IPS DF 6.9 (cell line): ENCODE measurements around the gene ESPL1.

ENCODE experiments used
- DNase-seq: peaks from one replicate; pipeline ENCODE4 v3.0.0-alpha.2; 2013; ENCODE audit warnings: low read depth, low spot score
- H3K27ac ChIP-seq: one replicate; pipeline ENCODE4 v1.5.1; 2013; ENCODE audit warnings: low read length, control low read depth
- H3K27me3 ChIP-seq: 2 replicates; pipeline ENCODE4 v1.6.1; 2013; ENCODE audit warnings: mild to moderate bottlenecking, low read length; ENCODE audit not compliant: control insufficient read depth, insufficient read depth
- H3K36me3 ChIP-seq: 2 replicates; pipeline ENCODE4 v1.6.1; 2013; ENCODE audit warnings: low read length; ENCODE audit not compliant: control insufficient read depth, insufficient read depth
- H3K4me1 ChIP-seq: 2 replicates; pipeline ENCODE4 v1.6.1; 2013; ENCODE audit warnings: low read length; ENCODE audit not compliant: control insufficient read depth, insufficient read depth
- H3K4me3 ChIP-seq: 2 replicates; pipeline ENCODE4 v1.5.1; 2013; ENCODE audit warnings: mild to moderate bottlenecking, low read length
- H3K9me3 ChIP-seq: 2 replicates; pipeline ENCODE4 v1.6.1; 2013; ENCODE audit warnings: low read length, inconsistent platforms; ENCODE audit not compliant: control insufficient read depth, insufficient read depth
- WGBS: extraction: QIAGEN DNeasy Blood & Tissue Kit; methylation state at CpG from one replicate; pipeline ENCODE4 v1.1.7; 2013; ENCODE audit warnings: mixed read lengths, missing lambda C conversion rate; ENCODE audit not compliant: insufficient read length, insufficient coverage; 5-methylcytosine and 5-hydroxymethylcytosine counted together

Gene ESPL1

GRCh38 chr12:53267999-53268629, at the start of gene ESPL1:
TSS of gene ESPL1 (plus strand) at chr12:53268299. CDS start at chr12:53268767, 468 bp downstream.
- Histone ChIP-seq H3K27ac (no peak within 1 kb of the TSS), H3K36me3 (peaks cover 11% of the 10 kb centered on the region; the same call in 1 of the 2 replicates), H3K27me3 (no peaks in the 10 kb centered on the region), H3K4me3 (peak within 1 kb of the TSS; percentile 98), H3K4me1 (no peaks in the 10 kb centered on the region; the same call in 1 of the 2 replicates), H3K9me3 (no peaks in the 10 kb centered on the region)
- no CpG with 5 or more reads among the region's 58 CpGs for WGBS
- DNase-seq, result peak; percentile 80

DNA sequence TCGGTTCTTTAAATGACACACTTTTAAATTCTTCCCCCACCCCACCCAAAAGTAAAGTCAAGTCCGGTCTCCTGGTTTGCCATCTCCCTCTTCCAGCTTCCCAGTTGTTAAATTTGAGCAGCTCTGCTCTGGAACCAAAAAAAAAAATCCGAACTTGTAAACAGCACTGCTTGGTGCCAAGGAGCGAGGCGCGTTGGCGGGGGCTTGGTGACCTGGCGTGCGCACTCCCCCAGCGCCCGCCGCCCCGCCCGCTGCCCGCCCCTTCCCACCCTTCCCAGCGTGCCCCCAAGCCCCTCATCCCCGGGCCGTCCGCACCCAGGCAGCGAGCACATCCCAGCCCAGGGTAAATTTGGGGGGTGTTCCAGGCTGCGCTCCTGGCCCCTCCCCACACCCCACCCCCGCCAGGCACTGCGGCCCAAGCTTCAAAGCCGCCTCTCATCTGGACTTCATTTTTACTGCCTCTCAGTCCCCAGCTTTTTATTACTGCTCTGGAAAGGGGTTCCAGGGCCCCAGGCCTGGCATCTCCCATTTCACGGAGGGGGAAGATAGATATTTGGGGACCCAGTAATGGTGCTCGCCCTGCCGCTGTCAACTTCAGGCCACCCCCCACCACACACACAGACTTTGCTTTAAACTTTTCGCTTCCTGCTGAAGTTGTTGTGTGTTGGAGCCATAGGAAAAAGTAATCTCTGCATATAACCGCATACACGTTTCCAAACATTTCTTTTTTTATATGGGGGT, 49.4 kb upstream of the ESPL1 start:
- Histone ChIP-seq H3K9me3 (no peaks in the 10 kb centered on the region), H3K4me1 (peaks cover 38% of the 10 kb centered on the region), H3K4me3 (peak overlapping the region; percentile 65; the same call in 1 of the 2 replicates), H3K36me3 (peaks cover 2% of the 10 kb centered on the region; the same call in 1 of the 2 replicates), H3K27ac (no peak overlapping the region), H3K27me3 (no peaks in the 10 kb centered on the region; the same call in 1 of the 2 replicates)
- no CpG with 5 or more reads among the region's 30 CpGs for WGBS
- no peak for DNase-seq

DNA sequence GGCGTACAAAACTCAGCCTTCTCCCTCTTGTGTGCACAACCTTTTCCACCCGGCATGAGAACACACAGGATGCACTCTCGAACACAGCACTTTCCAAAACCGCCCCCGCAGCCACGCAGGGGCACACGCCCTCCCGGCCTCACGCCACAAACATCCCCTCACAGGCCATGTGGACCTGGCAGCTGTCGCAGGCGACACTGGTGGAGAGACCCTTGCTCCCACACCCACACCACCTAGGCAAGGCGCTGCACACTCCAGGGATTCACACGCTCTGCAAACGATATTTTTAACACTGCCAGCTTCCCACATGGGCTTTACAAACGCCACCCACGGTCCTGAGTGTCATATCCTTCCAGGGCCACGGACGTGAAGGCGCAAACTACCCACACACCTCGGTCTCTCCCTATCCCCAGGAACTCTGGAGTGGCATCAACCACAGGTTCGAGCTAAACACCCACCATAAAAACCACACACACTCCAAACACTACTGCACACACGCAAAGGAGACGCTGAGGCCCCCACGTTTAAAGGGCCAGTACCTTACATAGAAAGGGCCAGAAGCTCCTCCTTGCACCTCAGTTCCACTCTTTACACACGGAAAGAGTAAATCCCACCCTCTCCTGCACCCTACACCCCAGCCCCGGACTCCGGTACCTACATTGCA, 48.7 kb upstream of the ESPL1 start:
- H3K36me3 ChIP-seq, result no peaks in the 10 kb centered on the region
- no peaks in the 10 kb centered on the region; the same call in 1 of the 2 replicates for H3K27me3 ChIP-seq
- H3K4me1 ChIP-seq, result peaks cover 39% of the 10 kb centered on the region
- H3K9me3 ChIP-seq, result no peaks in the 10 kb centered on the region
- WGBS, result no CpG with 5 or more reads among the region's 27 CpGs
- H3K4me3 ChIP-seq, result peak overlapping the region; percentile 65; the same call in 1 of the 2 replicates
- no peak overlapping the region for H3K27ac ChIP-seq
- DNase-seq, result no peak

DNA sequence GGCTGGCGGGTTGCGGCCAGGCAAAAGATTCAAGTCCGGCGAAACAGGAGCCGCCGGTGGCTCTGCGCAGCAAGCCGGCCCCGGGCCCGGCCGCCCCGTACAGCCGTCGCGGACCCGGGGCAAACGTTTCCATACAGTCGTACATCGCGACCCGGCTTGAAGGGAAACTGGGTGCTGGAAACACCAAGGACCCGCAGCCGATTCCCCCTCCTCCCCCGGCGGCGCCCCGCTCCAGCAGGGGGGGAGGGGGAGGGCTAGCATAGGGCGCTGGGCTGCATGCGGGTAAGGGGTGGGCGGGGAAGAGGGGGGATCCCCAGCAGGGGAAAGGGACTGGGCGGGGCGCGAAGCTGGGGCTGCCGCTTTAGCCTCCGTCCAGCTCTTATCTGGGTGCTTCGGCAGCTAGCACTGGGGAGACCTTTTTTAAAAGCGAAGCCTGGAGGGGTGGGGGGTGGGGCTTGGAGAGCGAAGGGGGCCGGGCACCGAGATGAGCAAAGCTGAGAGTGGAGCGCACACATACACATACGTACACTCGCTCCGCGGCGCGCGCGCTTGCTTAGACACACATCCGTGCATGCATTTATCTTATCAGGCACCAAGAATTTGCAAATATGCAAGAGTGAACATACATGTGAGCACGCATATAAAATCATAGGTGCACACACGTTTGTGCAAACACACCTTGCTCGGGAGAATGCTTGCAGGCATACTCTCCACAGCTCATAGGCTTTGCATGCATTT, 48.0 kb upstream of the ESPL1 start:
- WGBS, result no CpG with 5 or more reads among the region's 53 CpGs
- DNase-seq, result no peak
- Histone ChIP-seq H3K4me1 (peaks cover 43% of the 10 kb centered on the region), H3K27me3 (no peaks in the 10 kb centered on the region; the same call in 1 of the 2 replicates), H3K9me3 (no peaks in the 10 kb centered on the region), H3K27ac (no peak overlapping the region), H3K36me3 (no peaks in the 10 kb centered on the region), H3K4me3 (peak overlapping the region; percentile 65; the same call in 1 of the 2 replicates)

DNA sequence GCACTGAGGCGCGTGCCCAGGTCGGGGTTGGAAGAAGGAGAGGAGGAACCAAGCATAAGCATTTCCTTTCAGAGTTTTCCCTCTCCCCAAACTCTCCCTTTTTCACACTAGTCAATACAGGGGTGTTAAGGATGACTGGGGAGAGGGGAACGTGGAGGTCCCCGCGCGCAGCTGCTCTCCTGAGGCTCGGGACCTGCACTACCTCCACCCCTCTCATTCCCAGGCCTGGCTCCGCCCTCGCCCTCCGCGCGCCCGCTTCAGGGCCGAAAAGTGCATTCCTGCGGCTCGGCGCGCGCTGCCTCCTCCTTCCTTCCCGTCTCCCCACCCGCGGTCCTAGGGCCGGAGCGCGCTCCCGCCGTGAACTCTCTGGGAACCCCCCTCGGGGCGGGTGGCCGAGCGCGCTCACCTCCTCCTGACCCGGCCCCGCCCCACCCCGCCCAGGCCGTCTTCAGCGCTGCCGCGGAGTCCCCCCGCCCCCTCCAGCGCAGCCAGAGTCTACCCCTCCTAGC, 47.4 kb upstream of the ESPL1 start:
- Histone ChIP-seq H3K27me3 (no peaks in the 10 kb centered on the region; the same call in 1 of the 2 replicates), H3K27ac (no peak overlapping the region), H3K4me1 (peaks cover 41% of the 10 kb centered on the region), H3K36me3 (no peaks in the 10 kb centered on the region), H3K4me3 (peak overlapping the region; percentile 65; the same call in 1 of the 2 replicates), H3K9me3 (no peaks in the 10 kb centered on the region)
- WGBS, result no CpG with 5 or more reads among the region's 42 CpGs
- no peak for DNase-seq

DNA sequence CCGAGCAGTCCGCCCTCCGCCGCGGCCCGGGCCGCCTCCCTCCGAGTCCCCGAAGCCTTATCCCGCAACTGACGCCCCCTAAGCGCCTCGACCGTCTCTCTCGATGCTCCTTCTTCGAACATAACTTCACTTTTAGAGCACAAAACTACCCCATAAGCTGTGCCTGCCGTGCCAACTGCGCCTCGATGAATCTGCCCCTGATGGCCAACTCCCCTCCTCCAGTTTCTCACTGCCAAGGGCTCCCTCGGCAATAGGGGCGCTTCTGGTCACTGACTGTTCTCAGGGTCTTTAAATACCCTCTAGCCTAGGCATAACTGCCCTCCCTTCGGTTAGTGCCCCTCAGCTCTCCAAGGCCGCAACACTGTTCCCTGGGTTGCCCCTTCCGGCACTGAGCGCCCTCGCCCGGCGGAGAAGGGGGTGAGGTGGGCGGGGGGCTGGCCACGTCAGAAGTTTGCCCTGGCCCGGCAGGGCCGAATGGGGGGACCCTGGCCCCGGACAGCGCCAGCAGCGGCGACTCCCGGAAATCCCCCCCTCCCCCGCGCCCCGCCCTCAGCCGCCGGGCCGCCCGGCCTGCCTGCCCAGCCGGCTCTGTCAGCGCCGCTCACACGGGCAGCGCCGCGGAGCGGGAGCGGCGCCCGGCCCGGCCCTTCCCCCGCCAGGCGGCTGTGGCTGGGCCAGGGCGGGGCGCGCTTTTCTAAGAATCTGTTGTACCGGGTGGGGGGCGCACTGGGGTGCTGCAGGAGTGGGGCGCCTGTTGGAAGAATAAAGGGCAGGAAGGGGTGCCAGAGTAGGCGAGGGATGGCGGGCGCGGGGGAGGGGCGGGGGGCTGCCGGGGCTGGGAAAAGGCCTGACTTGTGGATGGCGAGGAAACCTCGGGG, 46.7 kb upstream of the ESPL1 start:
- no peaks in the 10 kb centered on the region for H3K36me3 ChIP-seq
- H3K4me1 ChIP-seq, result peaks cover 35% of the 10 kb centered on the region
- no peak overlapping the region for H3K27ac ChIP-seq
- H3K27me3 ChIP-seq, result no peaks in the 10 kb centered on the region; the same call in 1 of the 2 replicates
- peak overlapping the region; percentile 58 for H3K4me3 ChIP-seq
- WGBS, result no CpG with 5 or more reads among the region's 72 CpGs
- no peak for DNase-seq
- no peaks in the 10 kb centered on the region for H3K9me3 ChIP-seq

DNA sequence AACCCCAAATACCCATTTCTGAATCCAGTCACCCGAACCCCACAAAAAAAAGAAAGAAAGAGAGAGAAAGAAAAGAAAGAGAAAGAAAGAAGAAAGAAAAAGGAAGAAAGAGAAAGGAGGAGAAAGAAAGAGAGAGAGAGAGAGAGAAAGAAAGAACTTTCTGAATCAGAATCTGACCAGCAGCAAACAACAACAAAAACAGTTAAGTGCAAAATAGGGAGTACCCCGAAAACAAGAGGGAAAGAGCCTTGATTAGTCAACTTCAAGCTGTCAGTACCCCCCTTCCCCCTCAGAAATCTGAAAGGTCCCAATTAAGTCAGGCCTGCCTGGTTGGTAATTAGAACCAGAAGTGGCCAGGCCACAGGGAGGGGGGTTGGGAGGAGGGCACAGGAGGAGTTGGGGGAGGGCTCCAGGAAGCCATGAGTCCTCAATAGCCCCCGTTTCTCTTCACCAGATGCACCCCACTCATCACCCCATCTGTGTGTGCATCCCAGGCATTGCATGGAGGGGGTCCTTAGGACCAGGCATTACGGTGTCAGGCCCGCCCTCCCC, 45.9 kb upstream of the ESPL1 start:
- Histone ChIP-seq H3K9me3 (no peaks in the 10 kb centered on the region), H3K27ac (no peak overlapping the region), H3K4me1 (peaks cover 32% of the 10 kb centered on the region), H3K36me3 (no peaks in the 10 kb centered on the region), H3K27me3 (no peaks in the 10 kb centered on the region; the same call in 1 of the 2 replicates), H3K4me3 (no peak overlapping the region; the same call in 1 of the 2 replicates)
- DNase-seq, result no peak
- WGBS, result no CpG with 5 or more reads among the region's 5 CpGs

DNA sequence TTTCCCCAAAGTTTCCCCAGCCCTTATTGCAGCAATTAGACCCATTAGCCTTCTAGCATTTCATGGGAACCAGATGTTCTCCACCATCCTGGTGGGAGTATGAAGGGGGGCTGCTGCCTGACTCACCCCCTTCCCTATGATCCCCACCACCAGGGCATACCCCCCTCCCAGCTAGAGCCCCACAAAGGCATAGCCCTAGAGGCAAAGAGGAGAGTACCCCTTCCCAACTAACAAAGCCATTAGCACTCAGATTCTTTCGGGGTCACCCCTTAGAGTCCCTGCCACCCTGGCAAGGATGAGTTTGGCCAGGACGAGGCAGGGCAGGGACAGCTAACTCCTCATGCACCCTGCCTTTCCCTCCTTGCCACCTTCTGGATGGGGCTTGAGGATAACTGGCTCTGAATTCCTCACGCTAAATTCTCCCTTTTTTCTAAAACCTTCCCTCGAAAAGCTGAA, 45.3 kb upstream of the ESPL1 start:
- no CpG with 5 or more reads among the region's 4 CpGs for WGBS
- DNase-seq, result no peak
- no peak overlapping the region for H3K27ac ChIP-seq
- no peak overlapping the region for H3K4me3 ChIP-seq
- peaks cover 29% of the 10 kb centered on the region for H3K4me1 ChIP-seq
- no peaks in the 10 kb centered on the region; the same call in 1 of the 2 replicates for H3K27me3 ChIP-seq
- no peaks in the 10 kb centered on the region for H3K36me3 ChIP-seq
- H3K9me3 ChIP-seq, result no peaks in the 10 kb centered on the region
